Panc1 (cell line): ENCODE measurements around the gene LAYN. TPM values are rescaled to one million over a fixed set of nuclear protein-coding genes. Genes with fewer than 3 reads are reported as not detected.

Experiments used
- ATAC-seq: fragments of 200-7000 bp; cut with Tn5 transposase; 2 replicates; pipeline ENCODE4 v1.9.1; 2020; ENCODE audit warnings: mild to moderate bottlenecking, moderate library complexity
- BruUV-seq: library from RNA; stranded (reverse); fragments of 400-500 nt; replicated peaks from 2 replicates; lab custom pipeline; 2021; lab: Mats Ljungman, UMichigan
- CTCF ChIA-PET: fragments of 300-600 bp; sonication (Branson Sonifier 250); formaldehyde crosslinking; loops from one replicate; lab custom pipeline; 2022; ENCODE audit warnings: antibody characterized with exemption; lab: Charles Lee
- POLR2A ChIA-PET: fragments of 300-600 bp; sonication (Branson Sonifier 250); formaldehyde crosslinking; loops from one replicate; lab custom pipeline; 2022; ENCODE audit warnings: antibody characterized with exemption; lab: Charles Lee
- DNase-seq: peaks from one replicate; pipeline ENCODE4 v3.0.0-alpha.2; 2010; ENCODE audit warnings: low read depth, low spot score
- H3K27ac ChIP-seq: 2 replicates; pipeline ENCODE4 v1.5.1; 2011; ENCODE audit warnings: mild to moderate bottlenecking, low read length, inconsistent platforms
- H3K27me3 ChIP-seq: fragments of 200-500 bp; sonication (Bioruptor generic); 2 replicates; pipeline ENCODE4 v1.6.0; 2014; ENCODE audit warnings: low read length, inconsistent platforms; ENCODE audit not compliant: control insufficient read depth, insufficient read depth
- H3K36me3 ChIP-seq: fragments of 200-500 bp; sonication (Bioruptor generic); 2 replicates; pipeline ENCODE4 v1.5.1; 2014; ENCODE audit warnings: inconsistent platforms, mild to moderate bottlenecking, low read length, moderate library complexity; ENCODE audit not compliant: control insufficient read depth, insufficient read depth
- H3K4me1 ChIP-seq: 2 replicates; pipeline ENCODE4 v1.5.1; 2011; ENCODE audit warnings: inconsistent platforms, mild to moderate bottlenecking, low read length, moderate library complexity; ENCODE audit not compliant: control insufficient read depth, insufficient read depth
- H3K4me3 ChIP-seq, 2 experiments: 2 replicates each; pipeline ENCODE4 v1.5.1; 2011 to 2012; ENCODE audit warnings: low read depth in 2 of 2, low read length in 2 of 2, mild to moderate bottlenecking in 2 of 2, inconsistent platforms in 1 of 2, moderate library complexity in 1 of 2
- H3K9me3 ChIP-seq: fragments of 200-500 bp; sonication (Bioruptor generic); 2 replicates; pipeline ENCODE4 v1.5.1; 2014; ENCODE audit warnings: low read depth, mild to moderate bottlenecking, inconsistent platforms, low read length, moderate library complexity; ENCODE audit not compliant: control insufficient read depth, insufficient read depth
- POLR2AphosphoS5 ChIP-seq: IDR thresholded peaks from 2 replicates; pipeline ENCODE4 v1.6.1; 2012; ENCODE audit warnings: mild to moderate bottlenecking, low read depth, low read length, moderate library complexity
- SIN3A ChIP-seq: IDR thresholded peaks from 2 replicates; pipeline ENCODE4 v1.6.1; 2012; ENCODE audit warnings: low read depth, mild to moderate bottlenecking, low read length, moderate library complexity, borderline replicate concordance; ENCODE audit not compliant: insufficient read depth
- TCF7L2 ChIP-seq: IDR thresholded peaks from 2 replicates; pipeline ENCODE4 v1.6.1; 2011; ENCODE audit warnings: mild to moderate bottlenecking, low read depth, low read length, inconsistent platforms
- in situ Hi-C: cut with HindIII; loops from 2 replicates; pipeline ENCODE4 v1.10.0; 2016; ENCODE audit warnings: low sequenced_read_pairs, low pct_unique_long_range_greater_than_20kb
- intact Hi-C: fragments of 100-400 bp; cut with micrococcal nuclease; formaldehyde crosslinking; loops from one replicate; pipeline ENCODE4 v1.10.0; 2022; ENCODE audit not compliant: unreplicated experiment
- total RNA-seq: library from RNA; stranded (reverse); gene quantifications from one replicate; pipeline ENCODE4 v1.2.1, GENCODE V29; 2021; ENCODE audit not compliant: unreplicated experiment
- TF ChIP-seq, protein P1 (sequence below): fragments of 450-650 bp; IDR thresholded peaks from 2 replicates; pipeline ENCODE4 v1.5.1; 2017; ENCODE audit warnings: mild to moderate bottlenecking
- TF ChIP-seq, protein P2 (sequence below), 2 experiments: IDR thresholded peaks; 2 replicates each; pipeline ENCODE4 v1.6.1; 2011 to 2012; ENCODE audit warnings: low read depth in 2 of 2, control low read depth in 1 of 2, low read length in 1 of 2, mild to moderate bottlenecking in 1 of 2, moderate library complexity in 1 of 2; ENCODE audit not compliant: insufficient read depth in 1 of 2

Gene LAYN
- total RNA-seq, 1 experiment from 2014 or later: 3.6 TPM

DNA sequence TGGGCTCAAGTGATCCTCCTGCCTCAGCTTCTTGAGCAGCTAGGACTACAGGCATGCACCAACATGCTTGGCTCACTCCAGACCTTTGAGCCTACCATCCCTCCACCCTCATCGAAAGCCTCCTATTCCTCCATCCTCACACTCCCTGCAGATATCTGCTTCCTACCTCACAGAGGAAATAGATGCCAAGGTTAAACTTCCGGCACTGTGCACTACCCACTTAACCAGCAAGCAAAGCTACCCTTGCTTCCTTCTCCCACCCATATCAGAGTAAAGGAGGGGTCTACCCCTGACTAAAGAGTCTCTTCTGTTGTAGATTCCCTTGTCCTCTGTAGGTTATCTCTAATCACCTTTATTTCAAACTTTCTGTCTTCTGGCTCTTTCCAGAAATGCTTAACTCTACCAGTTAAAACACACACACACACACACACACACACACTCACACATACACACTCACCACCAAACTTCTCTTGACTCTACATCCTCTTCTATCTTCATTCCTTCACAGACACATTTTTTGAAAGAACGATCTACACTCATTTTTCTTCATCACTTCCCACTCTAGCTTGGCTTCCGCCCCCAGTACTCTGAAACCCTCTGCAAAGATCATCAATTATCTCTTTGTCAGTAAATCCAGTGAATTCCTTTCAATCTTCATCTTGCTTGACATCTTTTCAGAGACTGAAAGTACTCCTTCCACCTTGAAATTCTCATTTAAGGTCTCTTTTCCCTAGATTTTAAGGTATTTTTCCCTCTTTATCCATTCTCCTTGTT is 50.9 kb downstream of the LAYN start:
- intact Hi-C loops: no loop called here
- TF ChIP-seq, protein P1, sequence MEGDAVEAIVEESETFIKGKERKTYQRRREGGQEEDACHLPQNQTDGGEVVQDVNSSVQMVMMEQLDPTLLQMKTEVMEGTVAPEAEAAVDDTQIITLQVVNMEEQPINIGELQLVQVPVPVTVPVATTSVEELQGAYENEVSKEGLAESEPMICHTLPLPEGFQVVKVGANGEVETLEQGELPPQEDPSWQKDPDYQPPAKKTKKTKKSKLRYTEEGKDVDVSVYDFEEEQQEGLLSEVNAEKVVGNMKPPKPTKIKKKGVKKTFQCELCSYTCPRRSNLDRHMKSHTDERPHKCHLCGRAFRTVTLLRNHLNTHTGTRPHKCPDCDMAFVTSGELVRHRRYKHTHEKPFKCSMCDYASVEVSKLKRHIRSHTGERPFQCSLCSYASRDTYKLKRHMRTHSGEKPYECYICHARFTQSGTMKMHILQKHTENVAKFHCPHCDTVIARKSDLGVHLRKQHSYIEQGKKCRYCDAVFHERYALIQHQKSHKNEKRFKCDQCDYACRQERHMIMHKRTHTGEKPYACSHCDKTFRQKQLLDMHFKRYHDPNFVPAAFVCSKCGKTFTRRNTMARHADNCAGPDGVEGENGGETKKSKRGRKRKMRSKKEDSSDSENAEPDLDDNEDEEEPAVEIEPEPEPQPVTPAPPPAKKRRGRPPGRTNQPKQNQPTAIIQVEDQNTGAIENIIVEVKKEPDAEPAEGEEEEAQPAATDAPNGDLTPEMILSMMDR: no peak
- no peak for TF ChIP-seq TCF7L2
- TF ChIP-seq, protein P2, sequence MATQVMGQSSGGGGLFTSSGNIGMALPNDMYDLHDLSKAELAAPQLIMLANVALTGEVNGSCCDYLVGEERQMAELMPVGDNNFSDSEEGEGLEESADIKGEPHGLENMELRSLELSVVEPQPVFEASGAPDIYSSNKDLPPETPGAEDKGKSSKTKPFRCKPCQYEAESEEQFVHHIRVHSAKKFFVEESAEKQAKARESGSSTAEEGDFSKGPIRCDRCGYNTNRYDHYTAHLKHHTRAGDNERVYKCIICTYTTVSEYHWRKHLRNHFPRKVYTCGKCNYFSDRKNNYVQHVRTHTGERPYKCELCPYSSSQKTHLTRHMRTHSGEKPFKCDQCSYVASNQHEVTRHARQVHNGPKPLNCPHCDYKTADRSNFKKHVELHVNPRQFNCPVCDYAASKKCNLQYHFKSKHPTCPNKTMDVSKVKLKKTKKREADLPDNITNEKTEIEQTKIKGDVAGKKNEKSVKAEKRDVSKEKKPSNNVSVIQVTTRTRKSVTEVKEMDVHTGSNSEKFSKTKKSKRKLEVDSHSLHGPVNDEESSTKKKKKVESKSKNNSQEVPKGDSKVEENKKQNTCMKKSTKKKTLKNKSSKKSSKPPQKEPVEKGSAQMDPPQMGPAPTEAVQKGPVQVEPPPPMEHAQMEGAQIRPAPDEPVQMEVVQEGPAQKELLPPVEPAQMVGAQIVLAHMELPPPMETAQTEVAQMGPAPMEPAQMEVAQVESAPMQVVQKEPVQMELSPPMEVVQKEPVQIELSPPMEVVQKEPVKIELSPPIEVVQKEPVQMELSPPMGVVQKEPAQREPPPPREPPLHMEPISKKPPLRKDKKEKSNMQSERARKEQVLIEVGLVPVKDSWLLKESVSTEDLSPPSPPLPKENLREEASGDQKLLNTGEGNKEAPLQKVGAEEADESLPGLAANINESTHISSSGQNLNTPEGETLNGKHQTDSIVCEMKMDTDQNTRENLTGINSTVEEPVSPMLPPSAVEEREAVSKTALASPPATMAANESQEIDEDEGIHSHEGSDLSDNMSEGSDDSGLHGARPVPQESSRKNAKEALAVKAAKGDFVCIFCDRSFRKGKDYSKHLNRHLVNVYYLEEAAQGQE (IDR thresholded peaks at IDR 0.05; ENCODE audit: insufficient read depth in 1 of 2, low read depth in 2 of 2, low read length in 1 of 2): no peak
- no peak for TF ChIP-seq SIN3A
- TF ChIP-seq POLR2AphosphoS5: no peak
- Histone ChIP-seq H3K9me3 (no peaks in the 10 kb centered on the region), H3K4me3 (no peak overlapping the region), H3K36me3 (no peaks in the 10 kb centered on the region), H3K27me3 (no peaks in the 10 kb centered on the region), H3K27ac (no peak overlapping the region), H3K4me1 (no peaks in the 10 kb centered on the region)
- DNase-seq: no peak
- in situ Hi-C loops: no loop called here
- BruUV-seq: no TSS peak
- ChIA-PET CTCF (interaction anchor here (0.7 kb wide), 1 partner anchor 19 kb away, joined by 4 read pairs; no protein-coding TSS in a partner anchor), POLR2A (interaction anchor here (0.6 kb wide), 1 partner anchor 9 kb away, joined by 3 read pairs; no protein-coding TSS in a partner anchor)
- ATAC-seq: no peak

DNA sequence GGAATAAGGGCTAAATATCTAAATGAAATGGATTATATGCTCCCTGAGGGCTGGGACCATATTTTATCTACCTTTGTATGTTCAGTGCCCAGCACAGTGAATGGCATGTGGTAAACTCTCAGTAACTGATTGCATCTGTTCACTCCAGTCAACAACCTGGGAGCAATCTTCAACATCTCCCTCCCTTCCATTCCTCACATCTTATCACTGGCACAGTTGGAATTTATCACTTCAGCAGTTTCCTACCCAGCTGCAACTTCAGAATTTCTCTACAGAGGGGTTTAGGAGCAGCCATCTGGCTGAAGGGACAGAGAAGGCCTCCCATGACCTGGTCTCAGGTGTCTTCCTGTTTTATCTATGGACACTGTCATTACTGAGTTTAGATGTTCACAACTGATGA is 52.0 kb downstream of the LAYN start:
- intact Hi-C loops (no loop called here), in situ Hi-C loops (no loop called here)
- H3K36me3 ChIP-seq: no peaks in the 10 kb centered on the region
- H3K27ac ChIP-seq: no peak overlapping the region
- BruUV-seq: no TSS peak
- ChIA-PET POLR2A (no interaction called here), CTCF (interaction anchor here (0.6 kb wide), 1 partner anchor 116 kb away, joined by 3 read pairs; no protein-coding TSS in a partner anchor)
- H3K27me3 ChIP-seq: no peaks in the 10 kb centered on the region
- H3K9me3 ChIP-seq: no peaks in the 10 kb centered on the region
- no peaks in the 10 kb centered on the region for H3K4me1 ChIP-seq
- no peak overlapping the region for H3K4me3 ChIP-seq
- TF ChIP-seq, protein P1: 0 out of 2 replicates have a peak, but pooled peaks have one; percentile 2
- no peak for TF ChIP-seq TCF7L2
- ATAC-seq: no peak
- no peak for DNase-seq
